Fibroblast of skin of right biceps (primary cell): ENCODE results near the gene RBM33.

Source experiments
- DNase-seq: peaks from one replicate; pipeline ENCODE4 v3.0.0-alpha.2; 2013

Gene RBM33

GRCh38 chr7:155693826-155694225 lies 49.4 kb downstream of the RBM33 start:
- no peak for DNase-seq

- peak; percentile 33 for DNase-seq
Measured at GRCh38 chr7:155694851-155695250, 50.4 kb downstream of the RBM33 start.

GRCh38 chr7:155696747-155697146 lies 52.3 kb downstream of the RBM33 start:
- DNase-seq = no peak

GRCh38 chr7:155698633-155699032 lies 54.2 kb downstream of the RBM33 start:
- DNase-seq = no peak

- no peak for DNase-seq
Measured at GRCh38 chr7:155699180-155699579, 54.7 kb downstream of the RBM33 start.

- no peak for DNase-seq
Measured at GRCh38 chr7:155700847-155701246, 56.4 kb downstream of the RBM33 start.

- DNase-seq = no peak
Measured at GRCh38 chr7:155701972-155702544, 57.6 kb downstream of the RBM33 start.

- no peak for DNase-seq
Measured at GRCh38 chr7:155702616-155703015, 58.2 kb downstream of the RBM33 start.

- no peak for DNase-seq
Measured at GRCh38 chr7:155705623-155706360, 61.3 kb downstream of the RBM33 start.

GRCh38 chr7:155706376-155706775 lies 61.9 kb downstream of the RBM33 start:
- DNase-seq = no peak

GRCh38 chr7:155709453-155709852 lies 65.0 kb downstream of the RBM33 start:
- no peak for DNase-seq

GRCh38 chr7:155710031-155710430 lies 65.6 kb downstream of the RBM33 start:
- DNase-seq = no peak

- DNase-seq = no peak
Measured at GRCh38 chr7:155710530-155710929, 66.1 kb downstream of the RBM33 start.

GRCh38 chr7:155711081-155711480 lies 66.6 kb downstream of the RBM33 start:
- no peak for DNase-seq

GRCh38 chr7:155713384-155713783 lies 68.9 kb downstream of the RBM33 start:
- no peak for DNase-seq

GRCh38 chr7:155714702-155715101 lies 70.2 kb downstream of the RBM33 start:
- DNase-seq = no peak

- DNase-seq = no peak
Measured at GRCh38 chr7:155715111-155715805, 70.8 kb downstream of the RBM33 start.

- no peak for DNase-seq
Measured at GRCh38 chr7:155717010-155717744, 72.7 kb downstream of the RBM33 start.

- DNase-seq = no peak
Measured at GRCh38 chr7:155721056-155721455, 76.6 kb downstream of the RBM33 start.

GRCh38 chr7:155722118-155722517 lies 77.7 kb downstream of the RBM33 start:
- DNase-seq = no peak

- no peak for DNase-seq
Measured at GRCh38 chr7:155722936-155723335, 78.5 kb downstream of the RBM33 start.

GRCh38 chr7:155724327-155725005 lies 80.0 kb downstream of the RBM33 start:
- no peak for DNase-seq

GRCh38 chr7:155725006-155725355 lies 80.5 kb downstream of the RBM33 start:
- DNase-seq = no peak
